Colon (tissue), 2 donors: Measurements from ENCODE around the gene CSNK1G3.
A peak's percentile ranks its signal among the peaks of the same experiment; 100 is the strongest.

Experiments
- FAIRE-seq: peaks from 2 replicates; lab custom pipeline; 2012; peaks lifted over from hg19 to GRCh38; lab: Jason Lieb, UNC
- donor health status: control.
- donor health status: control.

Gene CSNK1G3

DNA sequence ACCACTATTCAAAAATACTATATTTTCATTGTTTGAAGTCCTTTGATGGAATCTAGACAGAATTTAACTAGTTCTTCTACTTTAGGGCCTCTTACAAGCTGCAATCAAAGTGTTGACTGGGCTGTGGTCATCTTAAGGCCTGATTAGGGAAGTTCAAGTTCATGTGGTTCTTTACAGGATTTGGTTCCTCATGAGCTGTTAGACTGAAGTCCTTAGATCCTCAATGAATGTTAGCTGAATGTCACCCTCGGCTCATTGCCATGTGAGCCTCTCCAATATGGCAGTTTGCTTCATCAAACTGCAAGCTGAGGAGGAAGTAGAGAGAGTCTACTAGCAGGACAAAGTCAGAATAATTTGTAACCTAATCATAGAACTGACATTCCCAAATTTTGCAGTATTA is 135.1 kb downstream of the CSNK1G3 start:
- FAIRE-seq, result no peak

GRCh38 chr5:123651234-123651633 is 139.3 kb downstream of the CSNK1G3 start:
- no peak for FAIRE-seq

DNA sequence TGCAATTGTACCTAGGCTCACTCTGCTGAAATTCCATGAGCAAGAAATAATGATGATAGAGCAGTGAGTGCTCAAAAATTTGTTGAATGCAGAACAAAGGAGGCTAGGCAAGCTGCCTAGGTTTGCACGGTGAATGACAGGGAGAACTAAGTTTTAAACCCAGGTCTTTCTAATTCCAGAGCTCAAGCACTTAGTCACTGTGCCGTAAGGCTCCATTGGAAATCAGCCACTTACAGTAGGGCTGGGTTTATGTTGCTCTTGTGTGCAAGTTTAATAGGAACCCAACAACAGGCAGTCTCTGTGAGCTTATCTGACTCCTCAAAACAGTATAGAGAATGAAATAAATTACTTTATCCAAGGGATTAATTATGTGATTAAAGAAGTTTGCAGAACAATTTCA is 147.0 kb downstream of the CSNK1G3 start:
- FAIRE-seq, result no peak

- FAIRE-seq, result no peak
Measured at GRCh38 chr5:123659495-123659894, 147.5 kb downstream of the CSNK1G3 start.

- peak; percentile 33 for FAIRE-seq
Measured at GRCh38 chr5:123664961-123665360, 153.0 kb downstream of the CSNK1G3 start.

- FAIRE-seq, result no peak
Measured at GRCh38 chr5:123665822-123666371, 153.9 kb downstream of the CSNK1G3 start.
